HCT116 (cell line): ENCODE measurements around the gene AP3S1. TPM values are rescaled to one million over a fixed set of nuclear protein-coding genes. Genes with fewer than 3 reads are reported as not detected.

Experiments used
- ATAC-seq: fragments of 200-7000 bp; cut with Tn5 transposase; 2 replicates; pipeline ENCODE4 v1.9.1; 2020; ENCODE audit warnings: mild to moderate bottlenecking, moderate library complexity
- BruUV-seq: library from RNA; stranded (reverse); fragments of 400-500 nt; replicated peaks from 2 replicates; lab custom pipeline; 2021; lab: Mats Ljungman, UMichigan
- CTCF ChIA-PET: fragments of 300-600 bp; sonication (Branson Sonifier 250); formaldehyde crosslinking; loops from one replicate; lab custom pipeline; 2021; ENCODE audit warnings: antibody characterized with exemption; lab: Charles Lee
- POLR2A ChIA-PET: fragments of 300-600, 350-600 bp; sonication (Branson Sonifier 250); formaldehyde crosslinking; loops from one replicate; lab custom pipeline; 2021; ENCODE audit warnings: antibody characterized with exemption; lab: Charles Lee
- RAD21 ChIA-PET, 2 experiments: fragments of 300-600 bp; sonication (Branson Sonifier 250); formaldehyde crosslinking; loops; one replicate each; lab custom pipeline; 2023; ENCODE audit warnings: low total read pairs in 2 of 2; ENCODE audit not compliant: uncharacterized antibody in 2 of 2, unreplicated experiment in 2 of 2, low non-redundant PET in 1 of 2; lab: Charles Lee
- DNase-seq: peaks from one replicate; pipeline ENCODE4 v3.0.0-alpha.2; 2010; ENCODE audit warnings: low read depth, low spot score
- H2AFZ ChIP-seq: fragments of 200-600 bp; shearing (Covaris generic), sonication (generic); 2 replicates; pipeline ENCODE4 v1.6.1; 2017; ENCODE audit warnings: low read depth, mixed run types, mixed read lengths, antibody characterized with exemption, low read length; ENCODE audit not compliant: poor library complexity, severe bottlenecking
- H3K27ac ChIP-seq: 2 replicates; pipeline ENCODE4 v1.5.1; 2012; ENCODE audit warnings: low read depth, low read length
- H3K27me3 ChIP-seq: fragments of 200-600 bp; sonication (generic); 2 replicates; pipeline ENCODE4 v1.6.1; 2016; ENCODE audit warnings: mixed run types, low read length, mixed read lengths; ENCODE audit not compliant: insufficient read depth
- H3K36me3 ChIP-seq, 2 experiments: fragments of 200-500 bp in 1 of 2; fragments of 200-600 bp in 1 of 2; sonication (Bioruptor generic) in 1 of 2; sonication (generic) in 1 of 2; 2 replicates each; pipeline versions ENCODE4 v1.5.1 to v1.6.1; 2014 to 2016; ENCODE audit warnings: low read length in 2 of 2, inconsistent platforms in 1 of 2, mixed read lengths in 1 of 2, mixed run types in 1 of 2; ENCODE audit not compliant: insufficient read depth in 2 of 2, control insufficient read depth in 1 of 2
- H3K4me1 ChIP-seq, 2 experiments: fragments of 200-600 bp in 1 of 2; sonication (generic) in 1 of 2; 2 replicates each; pipeline versions ENCODE4 v1.5.1 to v1.6.1; 2012 to 2017; ENCODE audit warnings: low read length in 2 of 2, inconsistent platforms in 1 of 2, mild to moderate bottlenecking in 1 of 2, mixed read lengths in 1 of 2, mixed run types in 1 of 2, moderate library complexity in 1 of 2; ENCODE audit not compliant: insufficient read depth in 2 of 2, control insufficient read depth in 1 of 2
- H3K4me2 ChIP-seq: fragments of 200-600 bp; sonication (generic); 2 replicates; pipeline ENCODE4 v1.6.1; 2017; ENCODE audit warnings: mixed run types, low read length, mixed read lengths
- H3K4me3 ChIP-seq, 2 experiments: fragments of 200-600 bp in 1 of 2; sonication (generic) in 1 of 2; replicated peaks in 1 of 2; 2 replicates each; pipeline ENCODE4 v1.5.1; 2011 to 2016; ENCODE audit warnings: low read length in 2 of 2, control low read depth in 1 of 2, low read depth in 1 of 2, mild to moderate bottlenecking in 1 of 2, mixed read lengths in 1 of 2, mixed run types in 1 of 2
- H3K79me2 ChIP-seq: fragments of 200-600 bp; sonication (generic); 2 replicates; pipeline ENCODE4 v1.6.1; 2017; ENCODE audit warnings: mild to moderate bottlenecking, mixed run types, low read length, moderate library complexity, mixed read lengths; ENCODE audit not compliant: insufficient read depth
- H3K9ac ChIP-seq: fragments of 200-600 bp; sonication (generic); 2 replicates; pipeline ENCODE4 v1.6.1; 2016; ENCODE audit warnings: low read length, mixed read lengths
- H3K9me2 ChIP-seq: fragments of 200-600 bp; sonication (generic), shearing (Covaris generic); 2 replicates; pipeline ENCODE4 v1.6.1; 2017; ENCODE audit warnings: mixed run types, mild to moderate bottlenecking, moderate library complexity; ENCODE audit not compliant: insufficient read depth
- H3K9me3 ChIP-seq, 2 experiments: fragments of 200-500 bp in 1 of 2; fragments of 200-600 bp in 1 of 2; sonication (Bioruptor generic) in 1 of 2; sonication (generic) in 1 of 2; 2 replicates each; pipeline ENCODE4 v1.6.1; 2014 to 2017; ENCODE audit warnings: low read length in 2 of 2, mixed read lengths in 2 of 2, inconsistent platforms in 1 of 2, low read depth in 1 of 2, mild to moderate bottlenecking in 1 of 2, mixed run types in 1 of 2, moderate library complexity in 1 of 2; ENCODE audit not compliant: control insufficient read depth in 1 of 2, insufficient read depth in 1 of 2
- H4K20me1 ChIP-seq: fragments of 200-600 bp; sonication (generic), shearing (Covaris generic); 2 replicates; pipeline ENCODE4 v1.6.1; 2017; ENCODE audit warnings: mixed run types, mild to moderate bottlenecking, moderate library complexity; ENCODE audit not compliant: insufficient read depth
- CBX3 ChIP-seq: IDR thresholded peaks from 2 replicates; pipeline ENCODE4 v1.6.1; 2012; ENCODE audit warnings: low read depth
- CTCF ChIP-seq, 3 experiments: fragments of 200-600 bp in 1 of 3; sonication (generic) in 1 of 3; IDR thresholded peaks in 2 of 3; conservative IDR thresholded peaks in 1 of 3; 2 replicates each; pipeline ENCODE4 v1.5.1; 2012 to 2017; ENCODE audit warnings: low read depth in 2 of 3, low read length in 2 of 3, antibody characterized with exemption in 1 of 3, borderline replicate concordance in 1 of 3, control low read depth in 1 of 3, mild to moderate bottlenecking in 1 of 3, mixed read lengths in 1 of 3, mixed run types in 1 of 3, moderate library complexity in 1 of 3; ENCODE audit not compliant: insufficient read depth in 1 of 3
- EGR1 ChIP-seq: IDR thresholded peaks from 2 replicates; pipeline ENCODE4 v1.6.1; 2012; ENCODE audit warnings: low read depth
- POLR2A ChIP-seq: IDR thresholded peaks from 2 replicates; pipeline ENCODE4 v1.7.0; 2011; ENCODE audit warnings: borderline replicate concordance; ENCODE audit not compliant: insufficient read depth, insufficient read length; ENCODE audit errors: extremely low read depth
- TCF7L2 ChIP-seq: IDR thresholded peaks from 2 replicates; pipeline ENCODE4 v1.7.0; 2011; ENCODE audit warnings: borderline replicate concordance, inconsistent platforms; ENCODE audit not compliant: insufficient read depth, insufficient read length; ENCODE audit errors: extremely low read depth
- intact Hi-C: fragments of 100-400 bp; cut with micrococcal nuclease; formaldehyde crosslinking; loops from 2 replicates; pipeline ENCODE4 v1.10.0; 2022
- total RNA-seq: library from RNA; stranded (reverse); gene quantifications from one replicate; pipeline ENCODE4 v1.2.1, GENCODE V29; 2021; ENCODE audit not compliant: unreplicated experiment
- TF ChIP-seq, protein P1 (sequence below): IDR thresholded peaks from 2 replicates; pipeline ENCODE4 v1.6.1; 2011; ENCODE audit warnings: mild to moderate bottlenecking, low read length, moderate library complexity; ENCODE audit not compliant: insufficient replicate concordance; ENCODE audit errors: extremely low read depth

Gene AP3S1
- total RNA-seq, 1 experiment from 2014 or later: 432 TPM

- ChIA-PET POLR2A (no interaction called here), RAD21 (no interaction called here), CTCF (no interaction called here)
- ATAC-seq (no peak), DNase-seq (no peak)
- no peaks in the 10 kb centered on the region for H4K20me1 ChIP-seq
- no peaks in the 10 kb centered on the region for H3K36me3 ChIP-seq
- H3K9ac ChIP-seq: no peak overlapping the region
- H3K4me2 ChIP-seq: no peak overlapping the region
- H3K27ac ChIP-seq: no peak overlapping the region
- no peak overlapping the region for H3K4me3 ChIP-seq
- H2AFZ ChIP-seq: no peak overlapping the region
- H3K9me2 ChIP-seq: no peaks in the 10 kb centered on the region
- no TSS peak for BruUV-seq
- H3K9me3 ChIP-seq: no peaks in the 10 kb centered on the region
- intact Hi-C loops: no loop called here
- H3K27me3 ChIP-seq: no peaks in the 10 kb centered on the region
- H3K79me2 ChIP-seq: no peaks in the 10 kb centered on the region
- TF ChIP-seq, protein P1, sequence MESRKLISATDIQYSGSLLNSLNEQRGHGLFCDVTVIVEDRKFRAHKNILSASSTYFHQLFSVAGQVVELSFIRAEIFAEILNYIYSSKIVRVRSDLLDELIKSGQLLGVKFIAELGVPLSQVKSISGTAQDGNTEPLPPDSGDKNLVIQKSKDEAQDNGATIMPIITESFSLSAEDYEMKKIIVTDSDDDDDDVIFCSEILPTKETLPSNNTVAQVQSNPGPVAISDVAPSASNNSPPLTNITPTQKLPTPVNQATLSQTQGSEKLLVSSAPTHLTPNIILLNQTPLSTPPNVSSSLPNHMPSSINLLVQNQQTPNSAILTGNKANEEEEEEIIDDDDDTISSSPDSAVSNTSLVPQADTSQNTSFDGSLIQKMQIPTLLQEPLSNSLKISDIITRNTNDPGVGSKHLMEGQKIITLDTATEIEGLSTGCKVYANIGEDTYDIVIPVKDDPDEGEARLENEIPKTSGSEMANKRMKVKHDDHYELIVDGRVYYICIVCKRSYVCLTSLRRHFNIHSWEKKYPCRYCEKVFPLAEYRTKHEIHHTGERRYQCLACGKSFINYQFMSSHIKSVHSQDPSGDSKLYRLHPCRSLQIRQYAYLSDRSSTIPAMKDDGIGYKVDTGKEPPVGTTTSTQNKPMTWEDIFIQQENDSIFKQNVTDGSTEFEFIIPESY: no peak
- no peak for TF ChIP-seq EGR1
- TF ChIP-seq POLR2A: no peak
- TF ChIP-seq TCF7L2: no peak
- TF ChIP-seq CBX3: no peak
- TF ChIP-seq CTCF (IDR thresholded peaks at IDR 0.05 in 2 of 3, conservative IDR thresholded peaks at IDR 0.05 in 1 of 3; ENCODE audit: borderline replicate concordance in 1 of 3, insufficient read depth in 1 of 3, low read depth in 2 of 3, low read length in 2 of 3): no peak
- peaks cover 0 to 13% of the 10 kb centered on the region in 2 experiments; a peak in 2 of 4 replicates for H3K4me1 ChIP-seq
Measured at GRCh38 chr5:115810761-115811160, 31.0 kb upstream of the AP3S1 start.
